OCI-LY7 (cell line): ENCODE results near the gene MACF1. TPM values are rescaled to one million over a fixed set of nuclear protein-coding genes. Genes with fewer than 3 reads are reported as not detected.

Experiments
- BruUV-seq: library from RNA; stranded (reverse); fragments of 400-500 nt; replicated peaks from 2 replicates; lab custom pipeline; 2021; lab: Mats Ljungman, UMichigan
- CTCF ChIA-PET: fragments of 300-600 bp; sonication (Branson Sonifier 250); formaldehyde crosslinking; loops from one replicate; lab custom pipeline; 2022; ENCODE audit warnings: antibody characterized with exemption; ENCODE audit not compliant: unreplicated experiment; lab: Charles Lee
- POLR2A ChIA-PET: fragments of 300-600 bp; sonication (Branson Sonifier 250); formaldehyde crosslinking; loops from one replicate; lab custom pipeline; 2022; ENCODE audit warnings: antibody characterized with exemption; lab: Charles Lee
- DNase-seq: peaks from one replicate; pipeline ENCODE4 v3.0.0-alpha.2; 2015; ENCODE audit warnings: low spot score
- H2AFZ ChIP-seq: fragments of 200-600 bp; sonication (generic), shearing (Covaris generic); 2 replicates; pipeline ENCODE4 v1.6.1; 2014; ENCODE audit warnings: mild to moderate bottlenecking, antibody characterized with exemption, low read length, moderate library complexity
- H3K27ac ChIP-seq: fragments of 200-600 bp; sonication (generic); 2 replicates; pipeline ENCODE4 v1.5.1; 2014; ENCODE audit warnings: mixed run types, low read depth, mild to moderate bottlenecking, moderate library complexity, low read length, inconsistent platforms; ENCODE audit not compliant: poor library complexity, severe bottlenecking
- H3K36me3 ChIP-seq: fragments of 200-600 bp; sonication (generic); 2 replicates; pipeline ENCODE4 v1.6.1; 2014; ENCODE audit warnings: mild to moderate bottlenecking, antibody characterized with exemption, low read length, moderate library complexity, mixed read lengths; ENCODE audit not compliant: insufficient read depth
- H3K4me1 ChIP-seq: fragments of 200-600 bp; sonication (generic); 2 replicates; pipeline ENCODE4 v1.5.1; 2014; ENCODE audit warnings: mild to moderate bottlenecking, low read length; ENCODE audit not compliant: insufficient read depth, poor library complexity, severe bottlenecking
- H3K4me2 ChIP-seq: fragments of 200-600 bp; sonication (generic); 2 replicates; pipeline ENCODE4 v1.6.1; 2014; ENCODE audit warnings: mild to moderate bottlenecking, low read length
- H3K4me3 ChIP-seq: fragments of 200-600 bp; sonication (generic); 2 replicates; pipeline ENCODE4 v1.5.1; 2014; ENCODE audit warnings: mild to moderate bottlenecking, low read depth, low read length; ENCODE audit not compliant: poor library complexity, severe bottlenecking
- H3K79me2 ChIP-seq: fragments of 200-600 bp; sonication (generic); 2 replicates; pipeline ENCODE4 v1.6.1; 2016; ENCODE audit warnings: low read depth, mild to moderate bottlenecking, low read length, moderate library complexity, mixed read lengths; ENCODE audit not compliant: insufficient read depth
- H3K9me2 ChIP-seq: fragments of 200-600 bp; sonication (generic); 2 replicates; pipeline ENCODE4 v1.6.1; 2016; ENCODE audit warnings: mild to moderate bottlenecking, low read length, mixed read lengths; ENCODE audit not compliant: insufficient read depth
- H3K9me3 ChIP-seq: fragments of 200-600 bp; sonication (generic); 2 replicates; pipeline ENCODE4 v1.6.1; 2014; ENCODE audit warnings: mild to moderate bottlenecking, mixed run types, low read length, mixed read lengths
- H4K20me1 ChIP-seq: fragments of 200-600 bp; sonication (generic); 2 replicates; pipeline ENCODE4 v1.6.1; 2014; ENCODE audit warnings: mild to moderate bottlenecking, antibody characterized with exemption, low read length, moderate library complexity, mixed read lengths; ENCODE audit not compliant: insufficient read depth
- EZH2phosphoT487 ChIP-seq: fragments of 200-600 bp; sonication (generic); IDR thresholded peaks from 2 replicates; pipeline ENCODE4 v1.6.1; 2018; ENCODE audit warnings: low read depth, borderline replicate concordance, mild to moderate bottlenecking, mixed run types, antibody characterized with exemption, low read length, moderate library complexity, mixed read lengths
- intact Hi-C: fragments of 100-400 bp; cut with micrococcal nuclease; formaldehyde crosslinking; loops from one replicate; pipeline ENCODE4 v1.10.0; 2022; ENCODE audit not compliant: unreplicated experiment
- total RNA-seq, 2 experiments: library from RNA; depleted of rRNA in 1 of 2; stranded (reverse); fragments of >200 nt in 1 of 2; shearing (Covaris generic) in 1 of 2; gene quantifications; 2 replicates each; pipeline ENCODE4 v1.2.3, GENCODE V29; 2014 to 2022
- TF ChIP-seq, protein P1 (sequence below): fragments of 200-600 bp; sonication (generic); conservative IDR thresholded peaks from 2 replicates; pipeline ENCODE4 v1.5.1; 2014; ENCODE audit warnings: mild to moderate bottlenecking, antibody characterized with exemption, low read length, moderate library complexity, mixed read lengths

MACF1 gene
- total RNA-seq, 2 experiments from 2014 or later = 211 to 220 TPM

DNA sequence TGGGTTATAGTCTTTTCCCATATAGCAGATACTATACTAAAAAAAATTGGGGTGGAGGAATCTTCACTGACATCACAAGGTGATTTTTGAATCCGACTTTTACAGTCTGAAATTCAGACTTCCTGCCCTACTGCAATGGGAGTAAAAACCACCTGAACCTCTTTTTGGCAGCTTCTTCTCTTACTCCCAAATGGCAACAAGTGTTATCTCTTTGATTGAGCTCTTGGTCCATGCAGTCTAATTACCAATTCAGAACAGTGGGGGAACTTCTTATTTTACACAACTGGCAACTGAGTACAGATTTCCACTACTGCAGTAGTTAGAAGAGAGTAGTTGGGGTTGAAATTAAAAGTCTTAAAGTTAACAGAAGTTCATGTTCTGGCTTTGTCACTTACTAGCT lies 62.3 kb downstream of the MACF1 start:
- H3K36me3 ChIP-seq = peaks cover 43% of the 10 kb centered on the region
- H3K4me1 ChIP-seq = peaks cover 65% of the 10 kb centered on the region
- no peak overlapping the region for H3K4me3 ChIP-seq
- ChIA-PET CTCF (interaction anchor here (0.6 to 1.0 kb wide), 2 partner anchors 45 to 75 kb away, joined by 3 read pairs; no protein-coding TSS in a partner anchor), POLR2A (interaction anchor here (0.5 to 3.0 kb wide), 4 partner anchors 64 to 888 kb away, joined by 3 to 11 read pairs (median 4); no protein-coding TSS in a partner anchor)
- no peaks in the 10 kb centered on the region for H3K9me2 ChIP-seq
- no TSS peak for BruUV-seq
- no peak for DNase-seq
- intact Hi-C loops = loop anchor here (5.0 kb wide), 1 partner anchor 271 kb away; no protein-coding TSS in a partner anchor
- H4K20me1 ChIP-seq = peaks cover 24% of the 10 kb centered on the region; the same call in 1 of the 2 replicates
- no peak overlapping the region for H3K4me2 ChIP-seq
- H3K79me2 ChIP-seq = peaks cover 51% of the 10 kb centered on the region
- TF ChIP-seq, protein P1, sequence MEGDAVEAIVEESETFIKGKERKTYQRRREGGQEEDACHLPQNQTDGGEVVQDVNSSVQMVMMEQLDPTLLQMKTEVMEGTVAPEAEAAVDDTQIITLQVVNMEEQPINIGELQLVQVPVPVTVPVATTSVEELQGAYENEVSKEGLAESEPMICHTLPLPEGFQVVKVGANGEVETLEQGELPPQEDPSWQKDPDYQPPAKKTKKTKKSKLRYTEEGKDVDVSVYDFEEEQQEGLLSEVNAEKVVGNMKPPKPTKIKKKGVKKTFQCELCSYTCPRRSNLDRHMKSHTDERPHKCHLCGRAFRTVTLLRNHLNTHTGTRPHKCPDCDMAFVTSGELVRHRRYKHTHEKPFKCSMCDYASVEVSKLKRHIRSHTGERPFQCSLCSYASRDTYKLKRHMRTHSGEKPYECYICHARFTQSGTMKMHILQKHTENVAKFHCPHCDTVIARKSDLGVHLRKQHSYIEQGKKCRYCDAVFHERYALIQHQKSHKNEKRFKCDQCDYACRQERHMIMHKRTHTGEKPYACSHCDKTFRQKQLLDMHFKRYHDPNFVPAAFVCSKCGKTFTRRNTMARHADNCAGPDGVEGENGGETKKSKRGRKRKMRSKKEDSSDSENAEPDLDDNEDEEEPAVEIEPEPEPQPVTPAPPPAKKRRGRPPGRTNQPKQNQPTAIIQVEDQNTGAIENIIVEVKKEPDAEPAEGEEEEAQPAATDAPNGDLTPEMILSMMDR = no peak
- TF ChIP-seq EZH2phosphoT487 = no peak
- no peak overlapping the region for H3K27ac ChIP-seq
- H3K9me3 ChIP-seq = no peaks in the 10 kb centered on the region
- H2AFZ ChIP-seq = no peak overlapping the region

GRCh38 chr1:39268112-39268581 lies 63.7 kb downstream of the MACF1 start:
- intact Hi-C loops = loop anchor here (5.0 kb wide), 1 partner anchor 269 kb away; no protein-coding TSS in a partner anchor
- Histone ChIP-seq H3K4me2 (peak overlapping the region; percentile 69), H3K4me3 (no peak overlapping the region), H3K9me2 (no peaks in the 10 kb centered on the region), H3K79me2 (peaks cover 48% of the 10 kb centered on the region), H4K20me1 (peaks cover 29% of the 10 kb centered on the region; the same call in 1 of the 2 replicates), H3K27ac (no peak overlapping the region), H3K9me3 (no peaks in the 10 kb centered on the region), H2AFZ (no peak overlapping the region), H3K36me3 (peaks cover 33% of the 10 kb centered on the region; the same call in 1 of the 2 replicates), H3K4me1 (peaks cover 64% of the 10 kb centered on the region)
- ChIA-PET CTCF (no interaction called here), POLR2A (interaction anchor here (3.0 kb wide), 1 partner anchor 77 kb away, joined by 11 read pairs; no protein-coding TSS in a partner anchor)
- DNase-seq = no peak
- no peak for TF ChIP-seq EZH2phosphoT487
- TF ChIP-seq, protein P1 = no peak
- no TSS peak for BruUV-seq

DNA sequence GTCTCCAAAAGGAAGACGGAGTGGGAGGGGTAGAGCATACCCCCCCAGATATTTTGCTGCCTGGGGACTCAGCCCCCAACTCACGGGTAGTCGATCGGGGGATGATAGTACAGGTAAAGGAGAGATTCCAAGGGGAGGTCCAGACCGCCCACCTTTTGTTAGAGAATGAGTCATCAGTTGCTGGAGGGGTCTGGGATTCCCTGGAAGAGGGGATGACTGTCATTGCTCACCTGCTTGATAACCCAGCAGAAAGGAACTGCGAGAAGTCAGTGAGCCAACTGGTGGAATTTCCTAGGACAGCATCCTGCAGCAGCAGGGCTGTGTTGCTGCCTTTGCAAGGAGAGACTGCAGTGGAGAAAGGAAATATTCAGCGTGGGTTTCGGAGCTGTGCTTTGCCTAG lies 64.4 kb downstream of the MACF1 start:
- TF ChIP-seq, protein P1 = no peak
- TF ChIP-seq EZH2phosphoT487 = no peak
- peaks cover 64% of the 10 kb centered on the region for H3K4me1 ChIP-seq
- peak overlapping the region; percentile 67 for H3K27ac ChIP-seq
- ChIA-PET CTCF (no interaction called here), POLR2A (interaction anchor here (0.7 to 1.9 kb wide), 4 partner anchors 10 to 102 kb away, joined by 4 to 7 read pairs (median 4); partner anchors contain the start of gene MACF1)
- H4K20me1 ChIP-seq = peaks cover 29% of the 10 kb centered on the region; the same call in 1 of the 2 replicates
- peaks cover 30% of the 10 kb centered on the region; the same call in 1 of the 2 replicates for H3K36me3 ChIP-seq
- no peak for DNase-seq
- peak overlapping the region; percentile 69 for H3K4me2 ChIP-seq
- H3K9me2 ChIP-seq = no peaks in the 10 kb centered on the region
- peaks cover 48% of the 10 kb centered on the region for H3K79me2 ChIP-seq
- intact Hi-C loops = loop anchor here (5.0 kb wide), 1 partner anchor 268 kb away; no protein-coding TSS in a partner anchor
- H3K4me3 ChIP-seq = peak overlapping the region; percentile 40
- no TSS peak for BruUV-seq
- no peak overlapping the region for H2AFZ ChIP-seq
- H3K9me3 ChIP-seq = no peaks in the 10 kb centered on the region
